CD4-positive, alpha-beta T cell treated with Interleukin-2 at 100 ng/mL for 4 hours (primary cell): Measurements from ENCODE around the gene CUTC.
"Not testable (repeated sequence)": the region's sequence is repeated elsewhere in the genome, so short reads cannot be mapped to it uniquely, and the experiment has no call there.

Source experiments
- DNase-seq: peaks from one replicate; pipeline ENCODE4 v3.0.0-alpha.2; 2020; ENCODE audit warnings: low spot score

Gene CUTC

GRCh38 chr10:99742701-99743100, 10.7 kb downstream of the CUTC start:
- no peak for DNase-seq

GRCh38 chr10:99743841-99744240, 11.8 kb downstream of the CUTC start:
- DNase-seq, result no peak

- DNase-seq, result not testable (repeated sequence)
Measured at GRCh38 chr10:99746166-99746565, 14.1 kb downstream of the CUTC start.

GRCh38 chr10:99748823-99749451, 16.9 kb downstream of the CUTC start:
- DNase-seq, result no peak

- DNase-seq, result no peak
Measured at GRCh38 chr10:99750641-99751040, 18.6 kb downstream of the CUTC start.

GRCh38 chr10:99754670-99755069, 22.6 kb downstream of the CUTC start:
- no peak for DNase-seq

- no peak for DNase-seq
Measured at GRCh38 chr10:99756159-99756558, 24.1 kb downstream of the CUTC start.

- no peak for DNase-seq
Measured at GRCh38 chr10:99758211-99758891, 26.3 kb downstream of the CUTC start.

GRCh38 chr10:99760321-99760720, 28.3 kb downstream of the CUTC start:
- no peak for DNase-seq

GRCh38 chr10:99761365-99761764, 29.3 kb downstream of the CUTC start:
- no peak for DNase-seq

GRCh38 chr10:99765672-99766301, 33.8 kb downstream of the CUTC start:
- DNase-seq, result no peak

- DNase-seq, result no peak
Measured at GRCh38 chr10:99766302-99766681, 34.3 kb downstream of the CUTC start.

- DNase-seq, result no peak
Measured at GRCh38 chr10:99767901-99768300, 35.9 kb downstream of the CUTC start.

GRCh38 chr10:99768556-99768955, 36.5 kb downstream of the CUTC start:
- DNase-seq, result no peak

GRCh38 chr10:99769706-99770105, 37.7 kb downstream of the CUTC start:
- DNase-seq, result no peak

- DNase-seq, result no peak
Measured at GRCh38 chr10:99770408-99771045, 38.5 kb downstream of the CUTC start.

GRCh38 chr10:99775850-99776249, 43.8 kb downstream of the CUTC start:
- no peak for DNase-seq

- DNase-seq, result no peak
Measured at GRCh38 chr10:99777918-99778714, 46.1 kb downstream of the CUTC start.

- no peak for DNase-seq
Measured at GRCh38 chr10:99779335-99779734, 47.3 kb downstream of the CUTC start.

- no peak for DNase-seq
Measured at GRCh38 chr10:99781734-99782429, 49.8 kb downstream of the CUTC start.

- no peak for DNase-seq
Measured at GRCh38 chr10:99782447-99783286, 50.6 kb downstream of the CUTC start, which contains the start of gene ABCC2. TSS of gene ABCC2 (plus strand) at chr10:99782640. CDS start at chr10:99782845, 205 bp downstream.
